GM18507 (cell line): ENCODE data around the gene GRIK2.

Experiments
- DNase-seq: peaks from one replicate; pipeline ENCODE4 v3.0.0; 2011; ENCODE audit warnings: low read depth; ENCODE audit not compliant: insufficient read length; ENCODE audit errors: extremely low spot score
- FAIRE-seq: peaks from 2 replicates; lab custom pipeline; 2011; peaks lifted over from hg19 to GRCh38; lab: Jason Lieb, UNC

GRIK2 gene

DNA sequence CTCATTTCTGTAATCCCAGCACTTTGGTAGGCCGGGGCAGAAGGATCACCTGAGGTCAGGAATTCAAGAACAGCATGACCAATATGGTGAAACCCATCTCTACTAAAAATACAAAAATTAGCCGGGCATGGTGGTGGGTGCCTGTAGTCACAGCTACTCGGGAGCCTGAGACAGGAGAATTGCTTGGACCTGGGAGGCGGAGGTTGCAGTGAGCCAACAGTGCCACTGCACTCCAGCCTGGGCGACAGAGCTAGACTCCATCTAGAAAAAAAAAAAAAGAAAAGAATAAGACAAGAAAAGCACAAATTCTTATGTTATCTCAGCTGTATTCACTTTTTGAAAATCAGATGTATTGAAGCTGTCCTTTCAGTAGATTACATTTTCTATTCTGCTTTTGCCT is 289.4 kb downstream of the GRIK2 start:
- FAIRE-seq (no peak), DNase-seq (no peak)

DNA sequence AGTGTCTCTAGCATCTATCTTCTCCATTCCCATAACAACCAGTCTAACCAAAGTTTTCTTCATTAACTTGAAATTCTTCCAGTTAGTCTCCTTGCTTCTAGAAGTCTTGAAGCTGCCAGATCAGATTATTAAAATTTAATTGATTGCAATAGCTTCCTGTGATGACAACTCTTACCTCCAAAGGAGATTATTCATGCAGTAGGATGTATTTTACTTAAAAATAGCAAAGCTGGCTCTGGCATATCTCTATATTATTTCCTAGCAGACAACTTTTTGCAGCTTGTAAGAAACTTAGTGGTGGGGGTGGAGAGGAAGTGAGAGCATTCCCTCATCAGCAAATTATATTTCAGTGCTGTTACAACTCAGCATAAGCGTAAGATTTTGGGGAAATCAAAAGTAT is 290.4 kb downstream of the GRIK2 start:
- FAIRE-seq: no peak
- no peak for DNase-seq

- FAIRE-seq: no peak
- no peak for DNase-seq
Measured at GRCh38 chr6:101686653-101687052, 293.1 kb downstream of the GRIK2 start.

- FAIRE-seq: no peak
Measured at GRCh38 chr6:101689156-101689555, 295.6 kb downstream of the GRIK2 start.

DNA sequence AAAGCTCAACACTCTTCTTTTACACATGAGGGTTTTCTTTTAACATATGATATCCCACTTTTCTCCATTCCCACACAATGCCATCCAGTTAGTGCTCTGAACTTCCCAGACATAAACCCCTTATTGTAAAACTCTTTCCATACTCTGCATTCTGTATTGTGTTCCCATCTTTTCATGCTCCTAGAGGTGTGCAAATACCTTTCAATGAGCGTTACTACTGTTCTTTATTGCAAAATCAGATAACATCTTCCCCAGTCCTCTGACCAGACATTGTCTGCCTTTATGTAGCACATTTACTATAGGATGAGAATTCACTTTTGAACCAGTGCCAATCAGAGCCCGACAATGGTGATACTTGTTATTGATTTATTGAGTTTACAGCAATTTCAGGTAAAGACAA is 296.2 kb downstream of the GRIK2 start:
- no peak for FAIRE-seq

More at GRCh38 chr6:101689156-101689555, 295.6 kb downstream of the GRIK2 start:
- no peak for DNase-seq

DNA sequence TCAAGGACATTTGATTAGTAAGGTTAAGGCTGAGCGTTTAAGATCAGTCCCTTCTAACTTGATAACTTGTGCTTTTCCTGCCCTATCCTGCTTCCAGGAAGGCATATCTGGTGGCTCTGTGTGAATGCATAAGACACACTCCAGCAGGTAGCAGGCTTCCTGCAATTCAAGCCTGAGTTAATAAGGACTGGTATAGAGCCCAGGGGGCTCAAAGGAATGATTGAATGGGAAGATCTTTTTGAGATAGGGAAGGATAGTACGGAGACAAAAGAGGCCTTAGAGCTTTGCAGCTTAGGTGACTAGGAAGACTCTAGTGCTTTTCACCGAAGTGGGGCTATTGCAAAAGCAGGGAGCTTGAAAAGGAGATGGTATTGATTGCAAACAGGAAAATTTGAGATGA is 307.1 kb downstream of the GRIK2 start:
- DNase-seq: no peak
- FAIRE-seq: no peak

More for the DNA sequence above, 296.2 kb downstream of the GRIK2 start:
- no peak for DNase-seq

GRCh38 chr6:101703311-101703710 is 309.8 kb downstream of the GRIK2 start:
- DNase-seq: no peak
- no peak for FAIRE-seq

DNA sequence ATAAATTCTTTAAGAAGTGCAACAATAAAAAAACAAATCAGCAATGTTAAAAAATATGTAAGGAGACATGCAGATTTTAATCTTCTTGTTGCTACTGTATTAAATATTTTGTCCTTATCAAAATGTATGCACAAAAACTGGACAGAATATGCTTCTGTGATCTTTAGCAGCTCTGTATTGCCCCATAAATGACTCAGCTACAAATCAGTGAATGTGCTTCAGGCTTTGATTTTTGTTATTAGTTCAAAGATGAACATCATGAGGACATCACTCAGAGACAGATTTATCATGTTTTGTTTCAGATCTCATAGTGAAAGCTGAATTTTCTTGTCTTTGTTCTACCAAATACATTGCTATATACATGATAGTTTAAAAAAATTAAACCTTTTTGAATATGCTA is 312.4 kb downstream of the GRIK2 start:
- FAIRE-seq: no peak

GRCh38 chr6:101706576-101706975 is 313.1 kb downstream of the GRIK2 start:
- FAIRE-seq: no peak
- DNase-seq: no peak

More for the DNA sequence above, 312.4 kb downstream of the GRIK2 start:
- DNase-seq: no peak

- no peak for FAIRE-seq
- no peak for DNase-seq
Measured at GRCh38 chr6:101711518-101711917, 318.0 kb downstream of the GRIK2 start.

DNA sequence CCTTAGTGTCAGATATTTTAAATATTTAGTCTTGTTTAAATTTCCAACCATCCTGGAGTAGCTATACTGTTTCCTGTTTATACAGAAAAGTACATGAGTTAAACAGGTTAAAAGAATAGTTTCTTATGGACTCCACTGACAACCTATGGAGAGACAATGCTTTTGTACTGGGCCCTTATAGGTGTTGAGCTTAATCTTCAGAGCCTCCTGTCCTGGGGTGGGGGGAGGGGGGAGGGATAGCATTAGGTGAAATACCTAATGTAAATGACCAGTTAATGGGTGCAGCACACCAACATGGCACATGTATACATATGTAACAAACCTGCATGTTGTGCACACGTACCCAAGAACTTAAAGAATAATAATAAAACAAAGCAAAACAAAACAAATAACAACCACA is 322.9 kb downstream of the GRIK2 start:
- FAIRE-seq (no peak), DNase-seq (no peak)

- FAIRE-seq (no peak), DNase-seq (no peak)
Measured at GRCh38 chr6:101716810-101717209, 323.3 kb downstream of the GRIK2 start.

DNA sequence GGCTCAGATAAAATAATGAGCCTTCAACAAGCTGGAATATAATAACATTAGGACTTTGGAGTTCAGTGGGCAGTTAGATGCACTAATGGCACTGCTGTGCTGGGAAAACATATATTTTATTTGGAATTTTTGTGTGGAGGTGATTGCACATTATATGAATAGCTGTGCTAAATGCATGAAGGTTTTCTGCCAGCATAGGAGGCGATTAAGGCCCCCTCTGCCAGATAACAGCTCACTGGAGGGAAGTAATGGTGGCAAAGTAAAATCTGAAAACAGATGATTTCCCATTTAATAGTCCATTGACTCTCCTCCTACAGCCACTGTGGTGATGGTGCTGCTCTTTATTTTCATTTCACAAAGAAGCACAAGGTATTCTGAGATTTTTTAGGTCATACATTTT is 326.0 kb downstream of the GRIK2 start:
- FAIRE-seq: no peak

DNA sequence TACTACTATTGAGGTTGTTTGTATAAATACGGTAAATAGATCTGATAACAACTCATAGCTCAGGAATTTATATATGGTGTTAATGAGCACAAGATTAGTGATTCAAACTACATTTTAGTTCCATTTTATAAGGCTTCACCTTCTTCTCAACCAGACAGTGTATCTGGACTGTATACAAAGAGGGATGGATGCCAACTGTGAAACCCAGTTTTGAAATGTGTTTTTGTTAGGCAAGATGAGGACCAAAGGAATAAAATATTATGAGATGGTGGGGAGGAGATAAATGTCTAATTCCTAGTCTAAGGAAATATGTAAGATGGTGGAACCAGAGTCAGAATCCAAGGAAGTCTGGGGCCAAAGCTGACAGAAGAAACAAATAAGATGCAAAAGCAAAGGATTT is 329.0 kb downstream of the GRIK2 start:
- FAIRE-seq: no peak

More for the DNA sequence above, 326.0 kb downstream of the GRIK2 start:
- no peak for DNase-seq

DNA sequence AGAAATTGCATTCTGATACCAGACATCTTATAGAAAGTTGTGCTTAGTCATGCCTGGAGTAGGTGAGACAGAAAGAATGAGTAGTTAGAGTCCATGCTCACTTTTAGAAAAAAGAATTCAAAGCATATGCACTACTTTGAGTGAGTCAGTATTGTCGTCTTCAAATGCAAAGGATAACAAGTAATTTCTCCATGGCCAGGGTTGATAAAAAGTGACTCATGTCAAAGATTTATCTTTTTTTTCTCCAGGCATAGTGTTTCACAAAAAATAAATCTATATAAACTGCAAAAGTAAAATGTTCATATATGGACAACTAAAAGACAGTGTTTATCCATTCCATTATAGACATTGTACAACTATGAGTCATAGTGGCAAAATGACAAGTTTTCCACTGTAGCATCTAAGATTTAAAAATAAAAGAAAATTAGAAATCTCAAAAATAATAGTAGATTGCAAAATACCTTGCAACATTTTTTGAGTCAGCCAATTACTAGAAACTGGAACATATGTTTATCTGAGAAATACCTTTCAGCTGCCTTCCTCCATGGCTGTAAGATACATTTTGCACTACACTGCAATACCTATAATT is 329.6 kb downstream of the GRIK2 start:
- FAIRE-seq (no peak), DNase-seq (no peak)

More for the DNA sequence above, 329.0 kb downstream of the GRIK2 start:
- no peak for DNase-seq

GRCh38 chr6:101728388-101728787 is 334.9 kb downstream of the GRIK2 start:
- no peak for DNase-seq
- FAIRE-seq: no peak

GRCh38 chr6:101728956-101729355 is 335.4 kb downstream of the GRIK2 start:
- FAIRE-seq (no peak), DNase-seq (no peak)

GRCh38 chr6:101730954-101731353 is 337.4 kb downstream of the GRIK2 start:
- no peak for DNase-seq
- no peak for FAIRE-seq

GRCh38 chr6:101733899-101734298 is 340.4 kb downstream of the GRIK2 start:
- FAIRE-seq (no peak), DNase-seq (no peak)

- FAIRE-seq (no peak), DNase-seq (no peak)
Measured at GRCh38 chr6:101738481-101738880, 345.0 kb downstream of the GRIK2 start.

DNA sequence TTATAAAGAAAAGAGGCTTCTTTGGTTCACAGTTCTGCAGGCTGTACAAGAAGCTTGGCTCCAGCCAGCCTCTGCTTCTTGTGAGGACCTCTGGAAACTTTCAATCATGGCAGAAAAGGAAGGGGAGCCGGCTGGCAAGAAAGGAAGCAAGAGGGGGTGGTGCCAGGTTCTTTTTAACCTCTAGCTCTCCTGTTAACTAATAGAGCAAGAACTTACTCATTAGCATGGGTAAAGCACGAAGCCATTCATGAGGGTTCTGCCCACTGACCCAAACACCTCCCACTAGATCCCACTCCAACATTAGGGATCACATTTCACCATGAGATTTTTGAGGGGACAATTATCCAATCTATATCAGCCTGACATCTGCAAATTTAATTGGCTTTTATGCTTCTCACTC is 347.1 kb downstream of the GRIK2 start:
- no peak for FAIRE-seq
- no peak for DNase-seq
